Erythroblast (primary cell): Measurements from ENCODE around the gene GLOD5.

Source experiments
- GATA1 ChIP-seq: IDR thresholded peaks from 2 replicates; pipeline ENCODE4 v1.6.1; 2011; ENCODE audit warnings: low read depth, mild to moderate bottlenecking, control low read depth, low read length, moderate library complexity
- POLR2A ChIP-seq: IDR thresholded peaks from 2 replicates; pipeline ENCODE4 v1.6.1; 2011; ENCODE audit warnings: mild to moderate bottlenecking, low read length

DNA sequence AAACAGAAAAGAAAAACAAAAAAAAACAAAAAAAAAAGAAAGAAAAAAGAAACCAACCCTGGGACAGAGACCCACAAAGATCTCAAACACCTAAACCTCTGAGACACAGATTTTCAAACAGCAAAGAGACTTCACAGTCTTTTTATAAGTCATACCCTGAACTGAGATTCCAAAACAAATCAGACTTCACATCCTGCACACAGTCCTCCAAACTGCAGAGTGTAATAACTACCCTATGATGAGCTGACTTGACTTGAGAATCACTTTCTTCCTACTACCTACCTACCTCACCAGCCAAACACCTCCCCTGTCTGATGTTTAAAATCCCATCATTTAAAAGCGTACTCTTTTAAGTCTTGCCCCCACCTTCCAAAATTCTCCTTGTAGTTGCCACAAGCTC is 25.2 kb upstream of the GLOD5 start:
- TF ChIP-seq POLR2A (no peak), GATA1 (no peak)
